B cell (primary cell): ENCODE results near the gene TRHDE. TPM values are rescaled to one million over a fixed set of nuclear protein-coding genes. Genes with fewer than 3 reads are reported as not detected.

Source experiments
- ATAC-seq: fragments of 200-7000 bp; cut with Tn5 transposase; one replicate; pipeline ENCODE4 v1.10.0; 2021; ENCODE audit warnings: low read depth, mild to moderate bottlenecking, moderate number of reproducible peaks, moderate library complexity
- CTCF ChIA-PET: fragments of 350-600 bp; sonication (Branson Sonifier 250); formaldehyde crosslinking; loops from one replicate; lab custom pipeline; 2021; ENCODE audit warnings: antibody characterized with exemption, inconsistent platforms; lab: Charles Lee
- POLR2A ChIA-PET: fragments of 350-600 bp; sonication (Branson Sonifier 250); formaldehyde crosslinking; loops from one replicate; lab custom pipeline; 2021; ENCODE audit warnings: antibody characterized with exemption; lab: Charles Lee
- DNase-seq: peaks from one replicate; pipeline ENCODE4 v3.0.0; 2013
- H2AFZ ChIP-seq: 2 replicates; pipeline ENCODE4 v1.6.1; 2012; ENCODE audit warnings: mild to moderate bottlenecking, low read depth, low read length; ENCODE audit not compliant: insufficient read depth, poor library complexity, severe bottlenecking
- H3K27ac ChIP-seq, 2 donors: 1 replicate in 1 of 2; 2 replicates in 1 of 2; pipeline ENCODE4 v1.5.1; 2012 to 2013; ENCODE audit warnings: low read length in 2 of 2, mild to moderate bottlenecking in 2 of 2, moderate library complexity in 1 of 2
- H3K27me3 ChIP-seq, 4 experiments: fragments of 200-600 bp in 1 of 4; sonication (generic) in 1 of 4; replicated peaks in 1 of 4; 1 replicate in 2 of 4; 2 replicates in 2 of 4; pipeline versions ENCODE4 v1.6.1 to v1.7.0; 2013 to 2016; ENCODE audit warnings: low read length in 3 of 4, mild to moderate bottlenecking in 2 of 4, mixed read lengths in 1 of 4, moderate library complexity in 1 of 4; ENCODE audit not compliant: insufficient read depth in 4 of 4, control insufficient read depth in 3 of 4; ENCODE audit errors: control extremely low read depth in 1 of 4
- H3K36me3 ChIP-seq, 2 experiments: replicated peaks in 1 of 2; 1 replicate in 1 of 2; 2 replicates in 1 of 2; pipeline versions ENCODE4 v1.6.1 to v1.7.1; 2013; ENCODE audit warnings: low read length in 1 of 2; ENCODE audit not compliant: insufficient read depth in 2 of 2, control insufficient read depth in 1 of 2; ENCODE audit errors: control extremely low read depth in 1 of 2, extremely low read depth in 1 of 2
- H3K4me1 ChIP-seq, 2 donors: fragments of 200-600 bp in 1 of 2; sonication (generic) in 1 of 2; 1 replicate in 1 of 2; 2 replicates in 1 of 2; pipeline versions ENCODE4 v1.5.1 to v1.6.1; 2013 to 2017; ENCODE audit warnings: low read length in 2 of 2; ENCODE audit not compliant: control insufficient read depth in 2 of 2, insufficient read depth in 2 of 2
- H3K4me2 ChIP-seq: replicated peaks from 2 replicates; pipeline ENCODE3; 2012; ENCODE audit warnings: mild to moderate bottlenecking, low read depth, low read length; ENCODE audit not compliant: poor library complexity, severe bottlenecking
- H3K4me3 ChIP-seq, 5 experiments: fragments of 200-600 bp in 1 of 5; sonication (generic) in 1 of 5; 1 replicate in 3 of 5; 2 replicates in 2 of 5; pipeline versions ENCODE4 v1.5.1 to v1.7.0; 2011 to 2016; ENCODE audit warnings: low read length in 4 of 5, mild to moderate bottlenecking in 4 of 5, low read depth in 2 of 5, control low read depth in 1 of 5, moderate library complexity in 1 of 5; ENCODE audit not compliant: insufficient read depth in 1 of 5; ENCODE audit errors: control extremely low read depth in 1 of 5, extremely low read depth in 1 of 5
- H3K79me2 ChIP-seq: fragments of 200-600 bp; sonication (generic); one replicate; pipeline ENCODE4 v1.6.0; 2016; ENCODE audit warnings: low read length; ENCODE audit not compliant: control insufficient read depth, insufficient read depth
- H3K9ac ChIP-seq: fragments of 200-600 bp; sonication (generic); 2 replicates; pipeline ENCODE4 v1.6.1; 2017; ENCODE audit warnings: mild to moderate bottlenecking, low read length, moderate library complexity
- H3K9me3 ChIP-seq, 3 donors: one replicate each; pipeline versions ENCODE4 v1.6.1 to v1.7.1; 2013; ENCODE audit warnings: low read length in 2 of 3; ENCODE audit not compliant: control insufficient read depth in 2 of 3, insufficient read depth in 1 of 3; ENCODE audit errors: control extremely low read depth in 1 of 3
- H4K20me1 ChIP-seq: 2 replicates; pipeline ENCODE4 v1.6.0; 2012; ENCODE audit warnings: mild to moderate bottlenecking, low read length; ENCODE audit not compliant: insufficient read depth, control insufficient read depth, poor library complexity, severe bottlenecking
- H3K27ac Mint-ChIP-seq: one replicate; pipeline ENCODE4 v1.8.0; 2021; ENCODE audit warnings: mixed read lengths
- H3K27me3 Mint-ChIP-seq: one replicate; pipeline ENCODE4 v1.8.0; 2021; ENCODE audit warnings: mixed read lengths
- H3K4me1 Mint-ChIP-seq: one replicate; pipeline ENCODE4 v1.8.0; 2021; ENCODE audit warnings: mixed read lengths
- H3K4me3 Mint-ChIP-seq: one replicate; pipeline ENCODE4 v1.8.0; 2021; ENCODE audit warnings: mixed read lengths
- H3K9me3 Mint-ChIP-seq: one replicate; pipeline ENCODE4 v1.8.0; 2022; ENCODE audit warnings: mixed read lengths; ENCODE audit not compliant: insufficient read depth
- EZH2 ChIP-seq: IDR thresholded peaks from 2 replicates; pipeline ENCODE4 v1.6.1; 2012; ENCODE audit warnings: borderline replicate concordance, low read depth, mild to moderate bottlenecking, moderate library complexity, low read length; ENCODE audit not compliant: insufficient read depth, poor library complexity, severe bottlenecking
- WGBS: methylation state at CpG from one replicate; pipeline ENCODE4 v1.1.5; 2013; ENCODE audit warnings: missing lambda C conversion rate; ENCODE audit not compliant: insufficient coverage; 5-methylcytosine and 5-hydroxymethylcytosine counted together
- intact Hi-C: fragments of 100-400 bp; cut with micrococcal nuclease; formaldehyde crosslinking; loops from one replicate; pipeline ENCODE4 v1.10.0; 2022
- polyA plus RNA-seq: library from polyadenylated mRNA; depleted of rRNA; stranded (reverse); fragments of >200 nt; gene quantifications from 2 replicates; pipeline ENCODE4 v1.2.3, GENCODE V29; 2012
- total RNA-seq, 2 donors: library from RNA; stranded (reverse); fragments of 120-200 nt in 1 of 2; gene quantifications; 1 replicate in 1 of 2; 2 replicates in 1 of 2; pipeline versions ENCODE4 v1.2.3 to v1.2.4, GENCODE V29; 2013 to 2022
- TF ChIP-seq, protein P1 (sequence below): fragments of 200-600 bp; IDR thresholded peaks from one replicate; pipeline ENCODE4 v1.8.0; 2022; ENCODE audit warnings: antibody characterized with exemption, mild to moderate bottlenecking

TRHDE gene
- total and polyA plus RNA-seq, 2 donors (not counting 1 experiment from before 2014, with no cell fraction given) = not detected

DNA sequence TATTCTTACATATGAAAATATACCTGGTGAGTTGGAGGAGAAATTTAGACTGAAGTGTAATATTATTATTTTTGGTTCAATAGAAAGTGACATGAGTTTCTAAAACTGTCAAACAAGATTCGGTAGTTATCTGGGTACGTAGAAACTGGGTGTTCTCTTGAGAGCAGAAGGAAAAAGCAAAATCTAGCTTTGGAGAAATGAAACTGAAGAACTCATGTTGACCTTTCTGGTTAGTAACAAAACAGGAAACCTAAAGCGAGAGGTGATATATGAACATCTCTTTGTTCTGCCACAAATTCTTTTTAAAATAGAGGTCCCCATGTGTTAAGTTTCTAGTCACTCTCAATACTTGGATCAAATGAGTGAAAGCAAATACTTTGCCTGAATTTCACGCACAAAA is 401.7 kb downstream of the TRHDE start:
- H3K9me3 ChIP-seq = no peaks in the 10 kb centered on the region
- H3K9ac ChIP-seq = no peak overlapping the region
- no peaks in the 10 kb centered on the region for H3K27me3 ChIP-seq
- no peaks in the 10 kb centered on the region for H3K27me3 Mint-ChIP-seq
- TF ChIP-seq, protein P1, sequence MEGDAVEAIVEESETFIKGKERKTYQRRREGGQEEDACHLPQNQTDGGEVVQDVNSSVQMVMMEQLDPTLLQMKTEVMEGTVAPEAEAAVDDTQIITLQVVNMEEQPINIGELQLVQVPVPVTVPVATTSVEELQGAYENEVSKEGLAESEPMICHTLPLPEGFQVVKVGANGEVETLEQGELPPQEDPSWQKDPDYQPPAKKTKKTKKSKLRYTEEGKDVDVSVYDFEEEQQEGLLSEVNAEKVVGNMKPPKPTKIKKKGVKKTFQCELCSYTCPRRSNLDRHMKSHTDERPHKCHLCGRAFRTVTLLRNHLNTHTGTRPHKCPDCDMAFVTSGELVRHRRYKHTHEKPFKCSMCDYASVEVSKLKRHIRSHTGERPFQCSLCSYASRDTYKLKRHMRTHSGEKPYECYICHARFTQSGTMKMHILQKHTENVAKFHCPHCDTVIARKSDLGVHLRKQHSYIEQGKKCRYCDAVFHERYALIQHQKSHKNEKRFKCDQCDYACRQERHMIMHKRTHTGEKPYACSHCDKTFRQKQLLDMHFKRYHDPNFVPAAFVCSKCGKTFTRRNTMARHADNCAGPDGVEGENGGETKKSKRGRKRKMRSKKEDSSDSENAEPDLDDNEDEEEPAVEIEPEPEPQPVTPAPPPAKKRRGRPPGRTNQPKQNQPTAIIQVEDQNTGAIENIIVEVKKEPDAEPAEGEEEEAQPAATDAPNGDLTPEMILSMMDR = no peak
- TF ChIP-seq EZH2 = no peak
- CTCF ChIA-PET = no interaction called here
- H3K4me3 ChIP-seq = no peak overlapping the region
- ATAC-seq = no peak
- no peaks in the 10 kb centered on the region for H3K36me3 ChIP-seq
- no peak overlapping the region for H2AFZ ChIP-seq
- H3K27ac ChIP-seq = peak overlapping the region in 1 of 2 donors; percentile 28
- peaks cover 4% of the 10 kb centered on the region for H3K4me1 Mint-ChIP-seq
- no peaks in the 10 kb centered on the region for H3K9me3 Mint-ChIP-seq
- H3K79me2 ChIP-seq = no peaks in the 10 kb centered on the region
- peak; percentile 8 for DNase-seq
- intact Hi-C loops = no loop called here
- peak overlapping the region; percentile 74 for H3K27ac Mint-ChIP-seq
- H3K4me1 ChIP-seq = no peaks in the 10 kb centered on the region
- POLR2A ChIA-PET = no interaction called here
- H3K4me2 ChIP-seq = no peak overlapping the region
- WGBS = no CpG with 5 or more reads among the region's 4 CpGs
- peak overlapping the region; percentile 21 for H3K4me3 Mint-ChIP-seq
- no peaks in the 10 kb centered on the region for H4K20me1 ChIP-seq

DNA sequence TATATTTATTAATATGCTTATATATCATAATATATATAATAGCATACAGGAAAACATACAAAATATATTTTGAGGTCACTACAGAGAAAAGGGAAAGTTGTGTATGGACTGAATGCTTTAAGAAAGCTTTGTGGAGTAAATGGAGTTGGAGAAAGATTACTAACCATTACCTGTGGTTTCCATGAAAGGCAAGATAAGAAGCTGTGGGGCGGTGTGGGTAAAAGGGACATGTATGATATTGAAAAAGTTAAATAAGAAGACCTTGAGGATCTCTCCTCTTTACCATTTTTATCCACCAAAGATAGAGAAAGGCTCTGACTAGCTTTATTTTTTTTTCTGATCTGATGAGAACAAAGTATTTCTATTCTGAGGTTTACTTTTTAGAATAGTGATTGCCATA is 404.4 kb downstream of the TRHDE start:
- H4K20me1 ChIP-seq = no peaks in the 10 kb centered on the region
- H3K79me2 ChIP-seq = no peaks in the 10 kb centered on the region
- ATAC-seq (no peak), DNase-seq (no peak)
- H3K4me3 ChIP-seq = no peak overlapping the region
- no peak overlapping the region for H3K4me2 ChIP-seq
- H3K9me3 ChIP-seq = no peaks in the 10 kb centered on the region
- no peaks in the 10 kb centered on the region for H3K36me3 ChIP-seq
- peaks cover 4% of the 10 kb centered on the region for H3K4me1 Mint-ChIP-seq
- ChIA-PET CTCF (no interaction called here), POLR2A (no interaction called here)
- no peak overlapping the region for H3K4me3 Mint-ChIP-seq
- no peaks in the 10 kb centered on the region for H3K27me3 ChIP-seq
- no peak overlapping the region for H2AFZ ChIP-seq
- H3K27ac Mint-ChIP-seq = no peak overlapping the region
- H3K27me3 Mint-ChIP-seq = no peaks in the 10 kb centered on the region
- TF ChIP-seq, protein P1 = no peak
- TF ChIP-seq EZH2 = no peak
- no peaks in the 10 kb centered on the region for H3K4me1 ChIP-seq
- intact Hi-C loops = no loop called here
- H3K9me3 Mint-ChIP-seq = no peaks in the 10 kb centered on the region
- no peak overlapping the region for H3K27ac ChIP-seq
- WGBS = no CpG with 5 or more reads among the region's 1 CpG
- H3K9ac ChIP-seq = no peak overlapping the region
